ENCODE results near the gene ILF2.
"Not testable (repeated sequence)": the region's sequence is repeated elsewhere in the genome, so short reads cannot be mapped to it uniquely, and the experiment has no call there.

The ILF2 gene

DNA sequence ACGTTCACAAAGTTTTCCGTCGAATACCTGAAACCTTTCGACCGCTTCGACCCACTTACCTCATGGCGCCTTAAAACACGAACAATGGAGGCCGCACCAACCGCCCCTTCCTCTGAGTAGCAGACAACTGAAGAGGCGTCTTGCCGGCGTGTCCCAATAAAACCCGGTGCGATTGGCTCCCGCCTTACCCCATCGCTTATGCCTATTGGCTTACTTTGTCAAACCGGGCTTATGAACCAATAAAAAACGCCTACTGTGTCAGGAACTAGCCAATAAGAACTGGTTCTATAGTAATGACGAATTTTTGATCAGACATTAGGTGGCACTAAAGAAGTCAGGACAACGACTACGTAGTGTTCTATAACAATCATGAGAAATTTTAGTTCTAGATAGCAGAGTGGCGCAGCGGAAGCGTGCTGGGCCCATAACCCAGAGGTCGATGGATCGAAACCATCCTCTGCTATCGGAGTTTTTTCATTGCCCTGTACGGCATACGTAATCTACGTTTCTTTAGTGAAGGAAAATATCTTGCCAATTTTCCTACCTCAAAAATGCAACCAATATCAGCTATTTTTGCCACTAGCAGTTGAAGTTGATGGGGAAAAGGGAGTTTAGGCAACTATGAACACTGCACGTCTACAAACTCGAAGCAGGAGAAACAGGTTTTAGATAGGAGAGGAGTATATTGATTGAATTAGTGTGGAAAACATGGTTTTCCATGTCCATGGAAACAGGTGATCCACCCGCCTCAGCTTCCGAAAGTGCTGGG, at the start of gene ILF2:
TSS of gene ILF2 (minus strand) at position 135 of the 769 bp plus-strand sequence. CDS start at position 64, 71 bp downstream.
- peak; percentile 99 for DNase-seq (ENCODE audit: low spot score)

- no peak for DNase-seq (ENCODE audit: low spot score)
Measured at GRCh38 chr1:153717330-153717729, 46.5 kb upstream of the ILF2 start.

DNA sequence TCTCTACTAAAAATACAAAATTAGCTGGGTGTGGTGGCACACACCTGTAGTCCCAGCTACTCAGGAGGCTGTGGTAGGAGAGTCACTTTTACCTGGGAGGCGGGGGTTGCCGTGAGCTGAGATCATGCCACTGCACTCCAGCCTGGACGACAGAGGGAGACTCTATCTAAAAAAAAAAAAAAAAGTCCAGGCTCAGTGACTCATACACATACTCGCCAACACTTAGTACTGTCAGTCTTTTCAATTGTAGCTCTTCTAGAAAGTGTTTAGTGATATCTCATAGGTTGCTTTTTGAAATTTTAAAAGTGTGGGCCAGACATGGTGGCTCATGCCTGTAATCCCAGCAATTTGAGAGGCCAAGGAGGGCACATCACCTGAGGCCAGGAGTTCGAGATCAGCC, 45.4 kb upstream of the ILF2 start:
- not testable (repeated sequence) for DNase-seq (ENCODE audit: low spot score)

- no peak for DNase-seq (ENCODE audit: low spot score)
Measured at GRCh38 chr1:153711026-153711425, 40.2 kb upstream of the ILF2 start.

GRCh38 chr1:153705484-153705883, 34.7 kb upstream of the ILF2 start:
- no peak for DNase-seq (ENCODE audit: low spot score)

- no peak for DNase-seq (ENCODE audit: low spot score)
Measured at GRCh38 chr1:153699768-153700167, 29.0 kb upstream of the ILF2 start.

GRCh38 chr1:153698923-153699714, 28.3 kb upstream of the ILF2 start:
- no peak for DNase-seq (ENCODE audit: low spot score)

DNA sequence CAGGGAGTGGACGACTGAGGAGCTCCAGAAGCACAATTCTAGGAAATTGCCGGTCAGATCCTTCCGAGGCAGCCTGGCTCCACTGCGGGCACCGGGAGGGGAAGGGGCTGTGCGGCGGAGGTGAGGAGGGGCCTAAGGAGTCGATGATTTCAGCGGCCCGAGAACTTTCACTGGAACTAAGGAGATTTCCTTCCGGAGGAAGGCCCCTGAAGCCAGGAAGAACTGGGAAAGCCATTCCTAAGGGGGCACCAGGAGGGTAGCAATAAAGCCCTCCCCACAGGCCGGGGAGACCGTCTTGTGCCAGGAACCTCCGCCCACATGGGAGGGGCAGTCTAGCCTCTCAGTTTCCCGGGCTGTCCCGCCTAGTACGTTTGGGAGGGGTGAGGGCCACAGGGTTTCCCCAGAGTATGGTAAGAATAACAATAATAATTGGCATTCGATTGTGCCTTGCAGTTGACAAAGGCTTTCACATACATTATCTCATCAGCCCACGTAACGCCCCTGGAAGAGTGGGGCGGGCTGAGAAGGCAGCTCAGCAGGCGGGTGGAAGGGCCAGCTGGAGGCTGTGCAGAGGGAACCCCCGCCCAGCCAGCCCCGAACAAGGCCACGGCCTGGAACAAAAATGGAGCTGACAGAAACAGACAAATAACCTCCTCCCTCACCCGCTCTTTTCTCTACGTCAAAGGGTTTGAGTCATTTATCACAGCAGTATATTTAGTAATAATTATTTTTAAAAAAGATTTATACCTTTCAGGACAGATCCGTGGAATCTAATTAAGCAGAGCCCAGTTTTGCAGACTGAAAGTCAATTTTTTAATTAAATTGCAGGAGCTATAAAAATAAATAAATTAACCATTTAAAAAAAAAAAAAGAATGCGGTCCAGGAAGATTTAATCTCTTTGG, 27.5 kb upstream of the ILF2 start:
- no peak for DNase-seq (ENCODE audit: low spot score)

GRCh38 chr1:153697191-153698019, 26.6 kb upstream of the ILF2 start:
- DNase-seq (ENCODE audit: low spot score): no peak

- no peak for DNase-seq (ENCODE audit: low spot score)
Measured at GRCh38 chr1:153696741-153697140, 25.9 kb upstream of the ILF2 start.

DNA sequence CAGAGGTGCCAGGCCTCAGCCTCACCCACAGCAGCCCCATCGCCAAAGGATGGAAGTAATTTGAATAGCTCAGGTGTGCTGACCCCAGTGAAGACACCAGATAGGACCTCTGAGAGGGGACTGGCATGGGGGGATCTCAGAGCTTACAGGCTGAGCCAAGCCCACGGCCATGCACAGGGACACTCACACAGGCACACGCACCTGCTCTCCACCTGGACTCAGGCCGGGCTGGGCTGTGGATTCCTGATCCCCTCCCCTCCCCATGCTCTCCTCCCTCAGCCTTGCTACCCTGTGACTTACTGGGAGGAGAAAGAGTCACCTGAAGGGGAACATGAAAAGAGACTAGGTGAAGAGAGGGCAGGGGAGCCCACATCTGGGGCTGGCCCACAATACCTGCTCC, 22.7 kb upstream of the ILF2 start:
- no peak for DNase-seq (ENCODE audit: low spot score)

DNA sequence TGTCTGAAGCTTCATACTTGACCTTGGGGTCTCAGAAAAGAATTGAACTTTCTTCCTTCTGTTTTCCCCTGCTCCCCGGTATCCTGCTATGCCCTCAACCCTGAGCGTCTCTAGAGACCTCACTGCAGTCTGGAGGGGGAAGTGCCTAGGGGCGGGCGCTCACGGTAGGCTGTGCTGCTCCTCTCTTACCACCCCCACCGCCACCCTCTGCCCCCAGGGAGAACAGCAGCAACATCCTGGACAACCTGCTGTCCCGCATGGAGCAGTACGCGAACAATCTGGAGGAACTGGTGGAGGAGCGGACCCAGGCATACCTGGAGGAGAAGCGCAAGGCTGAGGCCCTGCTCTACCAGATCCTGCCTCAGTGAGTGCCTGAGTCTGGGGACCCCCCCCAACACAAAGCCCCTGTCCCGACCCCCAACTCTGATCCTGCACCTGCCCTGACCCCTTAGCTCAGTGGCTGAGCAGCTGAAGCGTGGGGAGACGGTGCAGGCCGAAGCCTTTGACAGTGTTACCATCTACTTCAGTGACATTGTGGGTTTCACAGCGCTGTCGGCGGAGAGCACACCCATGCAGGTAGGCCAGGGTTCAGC, 18.0 kb upstream of the ILF2 start:
- no peak for DNase-seq (ENCODE audit: low spot score)

GRCh38 chr1:153688276-153688675, 17.5 kb upstream of the ILF2 start:
- DNase-seq (ENCODE audit: low spot score): no peak

DNA sequence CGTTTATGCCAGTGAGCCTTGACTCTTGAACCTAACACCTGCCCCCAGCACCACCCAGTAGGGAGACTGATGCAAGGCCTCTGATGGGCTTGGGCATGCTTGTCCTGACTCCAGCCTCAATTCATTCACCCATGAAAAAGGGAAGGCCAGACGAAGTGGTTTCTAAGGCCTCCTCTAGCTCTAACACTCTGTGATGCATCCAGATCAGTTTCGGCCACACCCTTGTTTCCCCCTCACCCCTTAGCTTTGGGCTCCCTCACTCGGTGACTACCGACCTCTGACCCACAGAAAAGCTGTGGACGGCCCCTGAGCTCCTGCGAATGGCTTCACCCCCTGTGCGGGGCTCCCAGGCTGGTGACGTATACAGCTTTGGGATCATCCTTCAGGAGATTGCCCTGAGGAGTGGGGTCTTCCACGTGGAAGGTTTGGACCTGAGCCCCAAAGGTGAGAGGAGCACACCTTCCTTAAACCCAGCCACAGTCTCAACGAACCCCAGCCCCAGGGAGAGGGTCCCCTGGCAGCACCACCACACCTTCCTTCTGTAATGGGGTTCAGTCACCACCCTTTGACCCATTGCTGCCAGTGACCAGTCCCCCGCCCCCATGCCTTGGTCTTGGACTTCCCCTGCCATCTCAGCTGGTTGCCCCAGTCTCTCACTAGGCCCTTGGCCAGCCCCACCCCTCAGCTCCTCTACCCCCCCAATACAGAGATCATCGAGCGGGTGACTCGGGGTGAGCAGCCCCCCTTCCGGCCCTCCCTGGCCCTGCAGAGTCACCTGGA, 16.7 kb upstream of the ILF2 start:
- no peak for DNase-seq (ENCODE audit: low spot score)

DNA sequence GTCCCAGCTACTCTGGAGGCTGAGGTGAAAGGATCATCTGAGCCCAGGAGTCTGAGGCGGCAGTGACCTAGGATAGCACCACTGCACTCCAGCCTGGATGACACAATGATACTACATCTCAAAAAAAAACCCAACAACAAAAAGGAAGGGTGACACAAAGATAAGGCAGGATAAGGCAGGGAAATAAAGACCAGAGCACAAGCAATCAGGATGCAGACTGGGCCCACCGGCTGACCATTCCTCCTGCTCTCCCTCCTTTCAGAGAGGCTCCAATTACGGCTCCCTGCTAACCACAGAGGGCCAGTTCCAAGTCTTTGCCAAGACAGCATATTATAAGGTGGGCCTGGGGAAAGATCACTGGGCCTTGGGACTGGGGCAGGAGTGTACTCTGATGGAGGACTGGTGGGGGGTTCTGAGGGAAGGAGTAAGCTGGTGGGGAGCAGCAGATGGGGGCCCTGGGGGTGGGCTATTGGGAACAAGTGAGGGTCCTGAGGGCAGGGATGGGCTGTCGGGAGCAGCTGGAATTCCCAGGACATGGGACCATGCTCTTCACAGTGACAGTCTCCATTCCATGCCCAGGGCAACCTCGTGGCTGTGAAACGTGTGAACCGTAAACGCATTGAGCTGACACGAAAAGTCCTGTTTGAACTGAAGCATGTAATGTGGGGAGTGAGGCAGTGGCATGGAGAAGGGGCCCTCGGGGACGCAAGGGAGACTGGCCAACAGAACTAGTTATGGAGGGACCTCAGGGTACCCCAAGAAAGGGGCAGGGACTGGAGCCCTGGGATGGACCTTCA, 14.9 kb upstream of the ILF2 start:
- DNase-seq (ENCODE audit: low spot score): no peak

GRCh38 chr1:153684892-153685291, 14.1 kb upstream of the ILF2 start:
- DNase-seq (ENCODE audit: low spot score): no peak

DNA sequence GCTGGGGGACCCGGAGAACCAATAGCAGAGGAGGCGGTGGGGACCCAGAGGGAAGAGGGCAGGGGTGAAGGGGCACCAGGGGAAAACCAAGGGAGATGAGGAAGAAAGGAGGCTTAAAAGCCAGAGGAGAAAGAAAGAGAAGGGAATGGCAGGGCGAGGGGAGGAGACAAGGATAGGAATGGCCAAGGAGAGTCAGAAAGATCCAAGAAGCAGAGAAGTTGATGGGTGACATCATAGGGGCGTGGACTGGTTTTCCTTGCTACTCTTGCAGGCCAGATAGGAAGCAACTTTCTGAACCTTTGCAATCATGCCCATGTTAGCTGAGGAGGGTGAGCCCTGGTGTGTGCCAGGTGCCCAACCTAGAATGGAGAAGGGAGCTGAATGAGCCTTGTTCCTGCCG, 13.1 kb upstream of the ILF2 start:
- no peak for DNase-seq (ENCODE audit: low spot score)

DNA sequence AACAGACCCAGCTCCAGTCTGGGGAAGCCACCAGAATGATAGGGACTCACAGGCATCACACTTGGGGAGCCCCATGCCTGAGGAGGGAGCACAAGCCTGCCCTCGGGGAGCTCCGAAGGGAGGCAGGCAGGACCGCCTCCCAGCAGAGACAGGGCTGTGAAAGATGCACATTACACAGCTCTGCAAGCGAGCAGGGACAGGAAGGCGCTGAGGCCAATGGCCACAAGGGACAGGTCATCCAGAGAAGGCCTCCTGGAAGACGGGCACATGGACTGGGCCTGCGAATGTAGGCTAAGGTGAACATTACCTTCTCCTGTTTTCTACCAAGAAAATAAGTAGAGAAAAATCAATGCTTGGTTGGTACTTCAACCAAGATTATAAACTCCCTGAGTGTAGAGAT, 11.9 kb upstream of the ILF2 start:
- DNase-seq (ENCODE audit: low spot score): no peak

GRCh38 chr1:153680120-153680403, 9.3 kb upstream of the ILF2 start:
- no peak for DNase-seq (ENCODE audit: low spot score)

Data from germinal center (tissue), 1 donor.